ENCODE data around the gene ARSA.

DNA sequence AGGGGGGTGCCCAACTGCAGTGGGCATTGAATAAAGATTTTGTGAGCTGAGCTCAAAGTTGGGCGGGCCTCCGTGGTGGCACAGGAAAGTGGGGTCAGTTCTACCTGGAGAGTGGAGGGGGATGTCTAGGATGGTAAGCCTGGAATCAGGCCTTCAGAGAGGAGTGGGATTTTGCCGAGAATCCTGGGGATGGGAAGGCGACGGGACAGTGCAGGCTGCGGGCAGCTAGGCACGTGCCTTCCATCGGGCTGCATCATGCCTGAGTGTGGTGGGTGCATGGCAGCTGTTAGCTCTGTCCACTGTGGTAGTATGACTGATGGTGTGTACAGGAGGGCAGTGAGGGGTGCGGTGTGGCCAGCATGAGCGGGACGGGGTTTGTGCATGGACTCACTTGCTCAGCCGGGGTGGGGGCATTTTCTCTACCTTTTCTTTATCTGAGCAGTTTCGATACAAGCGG, 48.3 kb upstream of the ARSA start:
- TF ChIP-seq, protein P1, sequence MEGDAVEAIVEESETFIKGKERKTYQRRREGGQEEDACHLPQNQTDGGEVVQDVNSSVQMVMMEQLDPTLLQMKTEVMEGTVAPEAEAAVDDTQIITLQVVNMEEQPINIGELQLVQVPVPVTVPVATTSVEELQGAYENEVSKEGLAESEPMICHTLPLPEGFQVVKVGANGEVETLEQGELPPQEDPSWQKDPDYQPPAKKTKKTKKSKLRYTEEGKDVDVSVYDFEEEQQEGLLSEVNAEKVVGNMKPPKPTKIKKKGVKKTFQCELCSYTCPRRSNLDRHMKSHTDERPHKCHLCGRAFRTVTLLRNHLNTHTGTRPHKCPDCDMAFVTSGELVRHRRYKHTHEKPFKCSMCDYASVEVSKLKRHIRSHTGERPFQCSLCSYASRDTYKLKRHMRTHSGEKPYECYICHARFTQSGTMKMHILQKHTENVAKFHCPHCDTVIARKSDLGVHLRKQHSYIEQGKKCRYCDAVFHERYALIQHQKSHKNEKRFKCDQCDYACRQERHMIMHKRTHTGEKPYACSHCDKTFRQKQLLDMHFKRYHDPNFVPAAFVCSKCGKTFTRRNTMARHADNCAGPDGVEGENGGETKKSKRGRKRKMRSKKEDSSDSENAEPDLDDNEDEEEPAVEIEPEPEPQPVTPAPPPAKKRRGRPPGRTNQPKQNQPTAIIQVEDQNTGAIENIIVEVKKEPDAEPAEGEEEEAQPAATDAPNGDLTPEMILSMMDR (IDR thresholded peaks at IDR 0.05 in 4 of 5, conservative IDR thresholded peaks at IDR 0.05 in 1 of 5), result no peak
- TF ChIP-seq POLR2A (IDR thresholded peaks at IDR 0.05), result no peak
